Measurements from ENCODE around the gene JAKMIP2.

DNA sequence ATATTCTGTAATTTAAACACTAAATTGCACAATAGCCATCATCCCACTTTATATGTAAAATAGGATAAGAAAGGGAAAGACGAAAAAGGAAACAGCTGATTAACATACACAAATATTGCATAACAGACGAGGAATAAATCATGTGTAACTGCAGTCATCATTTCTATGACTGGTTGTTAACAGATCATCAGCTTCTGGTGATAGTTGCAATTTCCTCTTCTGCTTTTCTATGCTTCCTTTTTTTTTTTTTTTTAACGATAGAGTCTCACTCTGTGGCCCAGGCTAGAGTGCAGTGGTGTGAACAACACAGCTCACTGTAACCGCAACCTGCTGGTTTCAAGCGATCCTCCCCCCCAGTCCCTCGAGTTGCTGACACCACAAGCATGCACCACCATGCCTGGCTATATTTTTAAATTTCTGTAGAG lies 22.5 kb upstream of the JAKMIP2 start:
- no peak for TF ChIP-seq REST (IDR thresholded peaks at IDR 0.05; ENCODE audit: low read depth, low read length)
- no peak for TF ChIP-seq USF1 (IDR thresholded peaks at IDR 0.05; ENCODE audit: borderline replicate concordance, extremely low read length, insufficient read depth, low read depth, low read length)
- TF ChIP-seq, protein P1, sequence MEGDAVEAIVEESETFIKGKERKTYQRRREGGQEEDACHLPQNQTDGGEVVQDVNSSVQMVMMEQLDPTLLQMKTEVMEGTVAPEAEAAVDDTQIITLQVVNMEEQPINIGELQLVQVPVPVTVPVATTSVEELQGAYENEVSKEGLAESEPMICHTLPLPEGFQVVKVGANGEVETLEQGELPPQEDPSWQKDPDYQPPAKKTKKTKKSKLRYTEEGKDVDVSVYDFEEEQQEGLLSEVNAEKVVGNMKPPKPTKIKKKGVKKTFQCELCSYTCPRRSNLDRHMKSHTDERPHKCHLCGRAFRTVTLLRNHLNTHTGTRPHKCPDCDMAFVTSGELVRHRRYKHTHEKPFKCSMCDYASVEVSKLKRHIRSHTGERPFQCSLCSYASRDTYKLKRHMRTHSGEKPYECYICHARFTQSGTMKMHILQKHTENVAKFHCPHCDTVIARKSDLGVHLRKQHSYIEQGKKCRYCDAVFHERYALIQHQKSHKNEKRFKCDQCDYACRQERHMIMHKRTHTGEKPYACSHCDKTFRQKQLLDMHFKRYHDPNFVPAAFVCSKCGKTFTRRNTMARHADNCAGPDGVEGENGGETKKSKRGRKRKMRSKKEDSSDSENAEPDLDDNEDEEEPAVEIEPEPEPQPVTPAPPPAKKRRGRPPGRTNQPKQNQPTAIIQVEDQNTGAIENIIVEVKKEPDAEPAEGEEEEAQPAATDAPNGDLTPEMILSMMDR (IDR thresholded peaks at IDR 0.05 in 2 of 3, conservative IDR thresholded peaks at IDR 0.05 in 1 of 3; ENCODE audit: control insufficient read depth in 2 of 3, extremely low read depth in 1 of 3, insufficient read depth in 1 of 3, low read depth in 3 of 3, low read length in 3 of 3) = no peak
- TF ChIP-seq POLR2A (IDR thresholded peaks at IDR 0.05; ENCODE audit: low read depth, low read length) = no peak
- TF ChIP-seq BRCA1 (IDR thresholded peaks at IDR 0.05; ENCODE audit: low read depth, low read length) = no peak
- TF ChIP-seq ZZZ3 (IDR thresholded peaks at IDR 0.05; ENCODE audit: control insufficient read depth, insufficient read length, low read depth) = no peak
- no peak for TF ChIP-seq PAX8 (IDR thresholded peaks at IDR 0.05)
- TF ChIP-seq YBX1 (IDR thresholded peaks at IDR 0.05) = no peak
- TF ChIP-seq RELA (IDR thresholded peaks at IDR 0.05; ENCODE audit: borderline replicate concordance, partially characterized antibody) = no peak

Data from GM12878 (cell line).